MCF 10A (cell line): Measurements from ENCODE around the gene INAVA. TPM values are rescaled to one million over a fixed set of nuclear protein-coding genes. Genes with fewer than 3 reads are reported as not detected.
A peak's percentile ranks its signal among the peaks of the same experiment; 100 is the strongest.

Experiments
- BruUV-seq: library from RNA; stranded (reverse); fragments of 400-500 nt; replicated peaks from 2 replicates; lab custom pipeline; 2021; lab: Mats Ljungman, UMichigan
- CTCF ChIA-PET: fragments of 300-600 bp; sonication (Branson Sonifier 250); formaldehyde crosslinking; extraction: SDS; loops from one replicate; lab custom pipeline; 2021; ENCODE audit warnings: antibody characterized with exemption, inconsistent platforms; lab: Yijun Ruan, JAX
- POLR2A ChIA-PET: fragments of 300-600, 350-650 bp; sonication (Branson Sonifier 250); formaldehyde crosslinking; extraction: SDS; loops from one replicate; lab custom pipeline; 2020; ENCODE audit warnings: antibody characterized with exemption, inconsistent platforms; lab: Yijun Ruan, JAX
- DNase-seq: peaks from one replicate; pipeline ENCODE4 v3.0.0-alpha.2; 2018; ENCODE audit not compliant: unreplicated experiment
- H3K27ac Mint-ChIP-seq: one replicate; pipeline ENCODE4 v1.8.0; 2022; ENCODE audit warnings: mild to moderate bottlenecking, low read depth, mixed read lengths; ENCODE audit not compliant: unreplicated experiment
- H3K27me3 Mint-ChIP-seq: one replicate; pipeline ENCODE4 v1.8.0; 2022; ENCODE audit warnings: mixed read lengths; ENCODE audit not compliant: insufficient read depth, unreplicated experiment
- H3K36me3 Mint-ChIP-seq: one replicate; pipeline ENCODE4 v1.8.0; 2022; ENCODE audit warnings: mild to moderate bottlenecking, moderate library complexity, mixed read lengths; ENCODE audit not compliant: insufficient read depth, unreplicated experiment
- H3K4me1 Mint-ChIP-seq: one replicate; pipeline ENCODE4 v1.8.0; 2022; ENCODE audit warnings: mixed read lengths; ENCODE audit not compliant: insufficient read depth, unreplicated experiment
- H3K4me3 Mint-ChIP-seq: one replicate; pipeline ENCODE4 v1.8.0; 2022; ENCODE audit warnings: mild to moderate bottlenecking, moderate library complexity, mixed read lengths; ENCODE audit not compliant: unreplicated experiment
- H3K9me3 Mint-ChIP-seq: one replicate; pipeline ENCODE4 v1.8.0; 2022; ENCODE audit warnings: mixed read lengths; ENCODE audit not compliant: unreplicated experiment
- intact Hi-C: fragments of 100-400 bp; cut with micrococcal nuclease; formaldehyde crosslinking; loops from 2 replicates; pipeline ENCODE4 v1.14.1; 2022
- total RNA-seq: library from RNA; stranded (reverse); gene quantifications from 2 replicates; pipeline ENCODE4 v1.2.3, GENCODE V29; 2022
- TF ChIP-seq, protein P1 (sequence below): fragments of 200-600 bp; IDR thresholded peaks from one replicate; pipeline ENCODE4 v1.8.0; 2022; ENCODE audit warnings: antibody characterized with exemption, mild to moderate bottlenecking; ENCODE audit not compliant: unreplicated experiment

Gene INAVA
- total RNA-seq, 1 experiment from 2014 or later = 30.5 TPM

DNA sequence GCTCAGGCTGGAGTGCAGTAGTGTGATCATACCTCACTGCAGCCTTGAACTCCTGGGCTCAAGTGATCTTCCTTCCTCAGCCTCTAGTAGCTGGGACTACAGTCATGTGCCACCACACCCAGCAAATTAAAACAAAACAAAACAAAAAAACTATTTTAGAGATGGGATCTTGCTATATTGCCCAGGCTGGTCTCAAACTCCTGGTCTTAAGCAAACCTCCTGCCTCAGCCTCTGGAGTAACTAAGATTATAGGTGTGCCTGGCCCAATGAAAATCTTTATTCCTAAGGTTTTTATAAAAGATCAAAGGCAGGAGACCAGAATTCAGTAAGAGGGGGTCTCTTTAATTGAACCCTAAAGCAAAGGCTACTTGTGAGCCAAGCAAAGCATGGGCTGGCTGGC, 10.1 kb downstream of the INAVA start:
- BruUV-seq = no TSS peak
- TF ChIP-seq, protein P1, sequence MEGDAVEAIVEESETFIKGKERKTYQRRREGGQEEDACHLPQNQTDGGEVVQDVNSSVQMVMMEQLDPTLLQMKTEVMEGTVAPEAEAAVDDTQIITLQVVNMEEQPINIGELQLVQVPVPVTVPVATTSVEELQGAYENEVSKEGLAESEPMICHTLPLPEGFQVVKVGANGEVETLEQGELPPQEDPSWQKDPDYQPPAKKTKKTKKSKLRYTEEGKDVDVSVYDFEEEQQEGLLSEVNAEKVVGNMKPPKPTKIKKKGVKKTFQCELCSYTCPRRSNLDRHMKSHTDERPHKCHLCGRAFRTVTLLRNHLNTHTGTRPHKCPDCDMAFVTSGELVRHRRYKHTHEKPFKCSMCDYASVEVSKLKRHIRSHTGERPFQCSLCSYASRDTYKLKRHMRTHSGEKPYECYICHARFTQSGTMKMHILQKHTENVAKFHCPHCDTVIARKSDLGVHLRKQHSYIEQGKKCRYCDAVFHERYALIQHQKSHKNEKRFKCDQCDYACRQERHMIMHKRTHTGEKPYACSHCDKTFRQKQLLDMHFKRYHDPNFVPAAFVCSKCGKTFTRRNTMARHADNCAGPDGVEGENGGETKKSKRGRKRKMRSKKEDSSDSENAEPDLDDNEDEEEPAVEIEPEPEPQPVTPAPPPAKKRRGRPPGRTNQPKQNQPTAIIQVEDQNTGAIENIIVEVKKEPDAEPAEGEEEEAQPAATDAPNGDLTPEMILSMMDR = no peak
- H3K36me3 Mint-ChIP-seq = peaks cover 76% of the 10 kb centered on the region
- intact Hi-C loops = no loop called here
- no peak overlapping the region for H3K27ac Mint-ChIP-seq
- no peaks in the 10 kb centered on the region for H3K9me3 Mint-ChIP-seq
- ChIA-PET POLR2A (interaction anchor here (0.6 to 4.6 kb wide), 6 partner anchors 8 to 476 kb away, joined by 3 to 68 read pairs (median 4); partner anchors contain the start of gene INAVA), CTCF (interaction anchor here (0.7 to 2.6 kb wide), 11 partner anchors 8 to 462 kb away, joined by 3 to 16 read pairs (median 4); no protein-coding TSS in a partner anchor)
- H3K4me3 Mint-ChIP-seq = no peak overlapping the region
- no peaks in the 10 kb centered on the region for H3K27me3 Mint-ChIP-seq
- H3K4me1 Mint-ChIP-seq = peaks cover 31% of the 10 kb centered on the region
- DNase-seq = no peak

DNA sequence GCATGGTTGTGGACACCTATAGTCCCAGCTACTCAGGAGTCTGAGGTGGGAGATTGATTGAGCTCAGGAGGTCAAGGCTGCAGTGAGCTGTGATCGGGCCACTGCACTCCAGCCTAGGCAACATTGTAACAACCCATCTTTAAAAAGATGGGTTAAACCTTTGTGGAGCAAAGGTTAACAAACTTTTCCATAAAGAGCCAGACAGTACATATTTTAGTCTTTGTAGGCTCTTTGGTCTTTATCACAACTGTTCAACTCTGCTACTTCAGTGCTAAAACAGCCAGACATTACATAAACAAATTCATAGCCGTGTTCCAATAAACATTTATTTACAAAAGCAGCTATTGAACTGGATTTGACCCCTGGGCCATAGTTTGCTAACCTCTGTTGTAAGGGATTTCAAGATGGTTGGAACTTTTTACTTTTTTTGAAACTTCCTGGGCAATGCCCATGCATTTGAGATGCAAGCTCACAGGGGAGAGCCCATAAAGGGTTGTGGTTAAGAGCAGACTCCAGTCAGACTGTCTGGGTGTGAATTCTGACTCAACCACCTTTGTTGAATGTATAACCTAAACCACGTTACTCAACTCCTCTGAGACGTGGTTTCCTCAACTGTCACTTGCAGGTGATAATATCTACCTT, 10.8 kb downstream of the INAVA start:
- intact Hi-C loops = no loop called here
- Mint-ChIP-seq H3K36me3 (peaks cover 81% of the 10 kb centered on the region), H3K27ac (no peak overlapping the region), H3K27me3 (no peaks in the 10 kb centered on the region), H3K4me3 (no peak overlapping the region), H3K9me3 (no peaks in the 10 kb centered on the region), H3K4me1 (peaks cover 31% of the 10 kb centered on the region)
- POLR2A ChIA-PET = interaction anchor here (0.6 to 4.6 kb wide), 5 partner anchors 11 to 409 kb away, joined by 3 to 68 read pairs (median 3); partner anchors contain the start of gene INAVA
- TF ChIP-seq, protein P1 = no peak
- BruUV-seq = no TSS peak
- CTCF ChIA-PET = interaction anchor here (0.6 to 2.6 kb wide), 7 partner anchors 9 to 283 kb away, joined by 3 to 16 read pairs (median 4); no protein-coding TSS in a partner anchor
- DNase-seq = peak; percentile 89

DNA sequence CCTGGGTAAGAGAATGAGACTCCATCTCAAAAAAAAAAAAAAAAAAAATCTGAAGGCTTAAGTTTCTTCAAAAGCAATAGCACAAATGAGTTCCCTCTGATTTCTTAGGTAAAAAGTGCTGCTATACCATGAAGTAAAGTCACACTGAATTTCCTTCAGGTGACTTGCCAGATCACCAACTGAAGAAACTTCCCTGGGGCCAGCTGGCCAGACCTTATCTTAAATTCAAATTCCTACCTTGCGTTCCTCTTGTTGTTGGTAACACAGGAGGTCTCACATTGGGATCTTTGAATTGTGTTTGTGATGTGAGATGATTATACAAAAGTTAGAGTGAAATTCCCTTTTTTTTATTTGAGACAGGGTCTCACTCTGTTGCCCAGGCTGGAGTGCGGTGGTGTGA, 11.8 kb downstream of the INAVA start:
- Mint-ChIP-seq H3K4me3 (no peak overlapping the region), H3K27me3 (no peaks in the 10 kb centered on the region), H3K36me3 (peaks cover 76% of the 10 kb centered on the region), H3K27ac (no peak overlapping the region), H3K4me1 (peaks cover 31% of the 10 kb centered on the region), H3K9me3 (no peaks in the 10 kb centered on the region)
- ChIA-PET CTCF (interaction anchor here (0.6 to 2.6 kb wide), 4 partner anchors 12 to 348 kb away, joined by 4 to 11 read pairs (median 5); no protein-coding TSS in a partner anchor), POLR2A (interaction anchor here (3.4 to 4.6 kb wide), 2 partner anchors 10 to 12 kb away, joined by 23 to 68 read pairs; partner anchors contain the start of gene INAVA)
- intact Hi-C loops = no loop called here
- TF ChIP-seq, protein P1 = no peak
- no TSS peak for BruUV-seq
- DNase-seq = no peak

DNA sequence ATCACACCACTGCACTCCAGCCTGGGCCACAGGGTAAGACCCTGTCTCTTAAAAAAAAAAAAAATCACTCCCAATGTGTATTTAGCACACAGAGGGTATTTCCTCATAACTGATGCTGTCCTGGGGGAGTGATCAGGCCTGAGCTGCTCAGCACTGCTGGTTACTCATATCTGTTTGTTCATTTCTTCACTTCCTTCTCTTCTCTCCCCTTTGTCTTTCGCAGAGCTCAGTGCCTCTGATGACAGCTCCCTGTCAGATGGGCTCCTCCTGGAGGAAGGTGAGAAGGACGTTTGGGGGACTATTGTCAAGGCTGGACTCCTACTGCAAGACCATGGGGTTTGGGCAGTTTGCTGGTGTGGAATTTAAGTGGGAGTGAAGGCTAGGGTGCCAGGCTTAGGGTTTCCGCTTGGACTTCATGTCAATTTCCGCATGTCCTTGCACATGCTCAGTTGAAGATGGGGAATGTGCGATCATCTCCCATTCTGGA, 13.0 kb downstream of the INAVA start:
- H3K27ac Mint-ChIP-seq = no peak overlapping the region
- intact Hi-C loops = no loop called here
- BruUV-seq = no TSS peak
- no peaks in the 10 kb centered on the region for H3K27me3 Mint-ChIP-seq
- H3K9me3 Mint-ChIP-seq = no peaks in the 10 kb centered on the region
- POLR2A ChIA-PET = interaction anchor here (0.7 to 4.6 kb wide), 3 partner anchors 9 to 142 kb away, joined by 3 to 68 read pairs (median 23); partner anchors contain the start of gene INAVA
- CTCF ChIA-PET = interaction anchor here (0.6 to 2.6 kb wide), 5 partner anchors 11 to 118 kb away, joined by 3 to 11 read pairs (median 3); no protein-coding TSS in a partner anchor
- TF ChIP-seq, protein P1 = no peak
- peaks cover 32% of the 10 kb centered on the region for H3K4me1 Mint-ChIP-seq
- H3K4me3 Mint-ChIP-seq = no peak overlapping the region
- peaks cover 77% of the 10 kb centered on the region for H3K36me3 Mint-ChIP-seq
- DNase-seq = peak; percentile 61
